Left ventricle myocardium inferior (tissue), 1 donor: ENCODE results near the gene LIN28B. TPM values are rescaled to one million over a fixed set of nuclear protein-coding genes. Genes with fewer than 3 reads are reported as not detected.

ENCODE experiments used
- DNase-seq: peaks from one replicate; pipeline ENCODE4 v3.0.0-alpha.2; 2020
- H3K27ac ChIP-seq: fragments of 200-600 bp; replicated peaks from 2 replicates; pipeline ENCODE4 v1.8.0; 2021
- H3K27me3 ChIP-seq: fragments of 200-600 bp; 2 replicates; pipeline ENCODE4 v1.8.0; 2021; ENCODE audit warnings: low read depth
- H3K36me3 ChIP-seq: fragments of 200-600 bp; 2 replicates; pipeline ENCODE4 v1.8.0; 2021
- H3K4me1 ChIP-seq: fragments of 200-600 bp; 2 replicates; pipeline ENCODE4 v1.8.0; 2021
- H3K4me3 ChIP-seq: fragments of 200-600 bp; 2 replicates; pipeline ENCODE4 v1.8.0; 2021; ENCODE audit warnings: mild to moderate bottlenecking, moderate library complexity
- H3K9me3 ChIP-seq: fragments of 200-600 bp; replicated peaks from 2 replicates; pipeline ENCODE4 v1.8.0; 2021
- intact Hi-C: fragments of 100-400 bp; cut with micrococcal nuclease; formaldehyde crosslinking; loops from one replicate; pipeline ENCODE4 v1.11.0; 2022
- total RNA-seq: library from RNA; stranded (reverse); fragmentation: NEBNext Ultra II Directional; extraction: Animal tissue kit (Norgen Biotek cat#: 25700); gene quantifications from one replicate; pipeline ENCODE4 v1.2.1, GENCODE V29; 2021
- TF ChIP-seq, protein P1 (sequence below): fragments of 200-600 bp; IDR thresholded peaks from 2 replicates; pipeline ENCODE4 v1.8.0; 2021; ENCODE audit warnings: antibody characterized with exemption, mild to moderate bottlenecking, borderline replicate concordance
- donor health status: DM: no; HTN: yes; CAD: no; lungs with severe emphysema.

LIN28B gene
- total RNA-seq, 1 donor from 2014 or later, result not detected

DNA sequence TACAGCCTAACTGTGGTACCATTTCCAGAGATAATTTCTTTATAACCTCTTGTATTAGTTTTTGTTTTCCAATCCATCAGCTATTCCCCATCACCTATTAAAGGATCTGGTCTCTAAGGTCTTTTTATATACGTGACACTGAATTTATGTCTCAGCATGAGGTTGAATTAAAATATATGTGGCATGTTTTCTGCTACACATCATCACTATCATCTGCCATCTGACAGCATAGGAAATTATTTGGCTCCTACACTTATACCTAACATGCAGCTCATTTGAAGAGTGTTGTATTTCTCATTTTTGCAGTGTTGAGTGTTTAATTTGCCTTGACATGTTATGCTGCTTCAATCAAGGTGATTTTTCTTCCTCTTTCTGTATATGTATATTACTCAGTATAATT is 100.3 kb downstream of the LIN28B start:
- peaks cover 9% of the 10 kb centered on the region for H3K27me3 ChIP-seq
- TF ChIP-seq, protein P1, sequence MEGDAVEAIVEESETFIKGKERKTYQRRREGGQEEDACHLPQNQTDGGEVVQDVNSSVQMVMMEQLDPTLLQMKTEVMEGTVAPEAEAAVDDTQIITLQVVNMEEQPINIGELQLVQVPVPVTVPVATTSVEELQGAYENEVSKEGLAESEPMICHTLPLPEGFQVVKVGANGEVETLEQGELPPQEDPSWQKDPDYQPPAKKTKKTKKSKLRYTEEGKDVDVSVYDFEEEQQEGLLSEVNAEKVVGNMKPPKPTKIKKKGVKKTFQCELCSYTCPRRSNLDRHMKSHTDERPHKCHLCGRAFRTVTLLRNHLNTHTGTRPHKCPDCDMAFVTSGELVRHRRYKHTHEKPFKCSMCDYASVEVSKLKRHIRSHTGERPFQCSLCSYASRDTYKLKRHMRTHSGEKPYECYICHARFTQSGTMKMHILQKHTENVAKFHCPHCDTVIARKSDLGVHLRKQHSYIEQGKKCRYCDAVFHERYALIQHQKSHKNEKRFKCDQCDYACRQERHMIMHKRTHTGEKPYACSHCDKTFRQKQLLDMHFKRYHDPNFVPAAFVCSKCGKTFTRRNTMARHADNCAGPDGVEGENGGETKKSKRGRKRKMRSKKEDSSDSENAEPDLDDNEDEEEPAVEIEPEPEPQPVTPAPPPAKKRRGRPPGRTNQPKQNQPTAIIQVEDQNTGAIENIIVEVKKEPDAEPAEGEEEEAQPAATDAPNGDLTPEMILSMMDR, result no peak
- H3K27ac ChIP-seq, result no peak overlapping the region
- intact Hi-C loops, result no loop called here
- H3K4me1 ChIP-seq, result no peaks in the 10 kb centered on the region
- H3K36me3 ChIP-seq, result no peaks in the 10 kb centered on the region
- H3K4me3 ChIP-seq, result no peak overlapping the region
- DNase-seq, result no peak
- peaks cover 15% of the 10 kb centered on the region for H3K9me3 ChIP-seq

DNA sequence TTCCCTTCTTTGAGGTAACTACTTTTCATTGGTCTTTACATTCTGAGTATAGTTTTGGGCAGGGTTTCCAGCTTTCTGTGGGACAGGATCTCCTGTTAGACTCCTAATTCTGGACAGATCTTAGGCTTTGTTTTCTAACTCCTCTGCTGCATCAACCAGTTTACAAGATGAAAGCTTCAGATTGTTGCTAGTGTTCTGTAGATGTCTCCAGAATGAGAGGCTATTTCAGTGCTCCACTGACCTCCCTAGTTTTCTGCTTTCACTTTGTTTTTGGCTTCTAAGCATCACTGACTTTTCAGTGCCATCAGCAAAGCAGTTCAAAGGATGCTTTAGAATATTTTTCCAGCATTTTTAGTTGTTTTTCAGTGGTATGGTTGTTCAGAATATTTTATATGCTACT is 101.4 kb downstream of the LIN28B start:
- TF ChIP-seq, protein P1, result no peak
- DNase-seq, result no peak
- peaks cover 9% of the 10 kb centered on the region for H3K27me3 ChIP-seq
- no peak overlapping the region for H3K4me3 ChIP-seq
- H3K36me3 ChIP-seq, result no peaks in the 10 kb centered on the region
- H3K27ac ChIP-seq, result no peak overlapping the region
- peaks cover 15% of the 10 kb centered on the region for H3K9me3 ChIP-seq
- no peaks in the 10 kb centered on the region for H3K4me1 ChIP-seq
- intact Hi-C loops, result no loop called here

DNA sequence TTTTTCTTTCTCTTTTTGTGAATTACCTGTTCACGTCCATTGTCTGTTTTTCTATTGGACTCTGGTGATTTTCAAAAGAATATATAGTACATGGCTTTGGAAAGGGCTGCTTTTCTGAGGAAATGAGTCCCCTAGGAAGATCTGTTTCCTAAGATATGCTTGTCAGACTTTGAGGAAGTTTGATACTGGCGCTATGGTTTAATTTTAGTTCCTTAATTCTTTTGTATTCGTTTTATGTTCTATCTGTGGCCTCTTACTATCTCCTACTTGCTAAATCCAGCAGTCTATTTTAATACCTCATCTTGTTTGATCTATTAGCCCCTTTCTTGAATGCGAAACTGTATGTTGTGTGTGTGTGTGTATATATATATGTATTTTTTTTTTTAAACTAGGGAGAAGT is 101.9 kb downstream of the LIN28B start:
- TF ChIP-seq, protein P1, result no peak
- Histone ChIP-seq H3K36me3 (no peaks in the 10 kb centered on the region), H3K4me1 (no peaks in the 10 kb centered on the region), H3K9me3 (peaks cover 15% of the 10 kb centered on the region), H3K4me3 (no peak overlapping the region), H3K27me3 (peaks cover 9% of the 10 kb centered on the region), H3K27ac (no peak overlapping the region)
- intact Hi-C loops, result no loop called here
- no peak for DNase-seq

DNA sequence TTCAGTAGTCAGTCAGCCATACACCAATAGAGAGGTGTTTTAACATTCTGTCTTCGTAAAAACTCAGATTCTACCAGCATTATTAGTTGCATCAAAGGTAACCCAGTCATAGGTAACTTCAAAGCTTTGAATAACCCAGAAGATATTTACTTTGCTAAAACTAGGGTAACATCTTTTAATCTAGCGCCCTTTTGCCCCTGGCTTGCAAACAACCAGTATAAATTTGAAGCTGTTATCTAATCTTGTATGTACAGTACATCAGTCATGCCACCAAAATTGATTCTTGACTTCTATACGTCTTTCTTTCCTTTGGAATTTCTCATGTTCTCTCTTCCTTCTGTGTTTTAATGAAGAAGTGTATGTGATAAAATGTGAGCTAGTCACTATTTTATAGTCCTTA is 109.3 kb downstream of the LIN28B start:
- H3K4me3 ChIP-seq, result no peak overlapping the region
- peaks cover 63% of the 10 kb centered on the region for H3K27me3 ChIP-seq
- no peaks in the 10 kb centered on the region for H3K4me1 ChIP-seq
- H3K36me3 ChIP-seq, result no peaks in the 10 kb centered on the region
- H3K27ac ChIP-seq, result no peak overlapping the region
- H3K9me3 ChIP-seq, result no peaks in the 10 kb centered on the region
- intact Hi-C loops, result no loop called here
- TF ChIP-seq, protein P1, result no peak
- no peak for DNase-seq

DNA sequence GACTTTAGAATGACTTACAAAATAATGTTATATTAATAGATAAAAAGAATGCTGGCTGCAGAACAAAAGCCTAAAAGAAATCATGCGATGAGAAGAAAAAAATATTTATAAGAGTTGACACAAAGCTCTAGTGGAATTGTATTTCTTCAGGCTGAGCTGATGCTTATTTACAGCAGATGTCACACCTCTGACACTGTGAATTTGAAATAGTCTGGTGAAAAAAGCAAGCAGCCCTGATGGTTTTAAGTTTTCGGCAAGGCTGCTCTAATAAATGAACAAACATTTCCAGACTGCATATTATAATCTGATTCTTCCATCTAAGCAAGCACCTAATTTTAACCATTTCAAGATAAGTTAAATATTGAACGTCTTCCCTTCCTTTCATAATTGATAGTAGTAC is 109.9 kb downstream of the LIN28B start:
- no peak for DNase-seq
- Histone ChIP-seq H3K27me3 (peaks cover 63% of the 10 kb centered on the region), H3K27ac (no peak overlapping the region), H3K4me3 (no peak overlapping the region), H3K9me3 (no peaks in the 10 kb centered on the region), H3K4me1 (no peaks in the 10 kb centered on the region), H3K36me3 (no peaks in the 10 kb centered on the region)
- intact Hi-C loops, result no loop called here
- TF ChIP-seq, protein P1, result no peak

DNA sequence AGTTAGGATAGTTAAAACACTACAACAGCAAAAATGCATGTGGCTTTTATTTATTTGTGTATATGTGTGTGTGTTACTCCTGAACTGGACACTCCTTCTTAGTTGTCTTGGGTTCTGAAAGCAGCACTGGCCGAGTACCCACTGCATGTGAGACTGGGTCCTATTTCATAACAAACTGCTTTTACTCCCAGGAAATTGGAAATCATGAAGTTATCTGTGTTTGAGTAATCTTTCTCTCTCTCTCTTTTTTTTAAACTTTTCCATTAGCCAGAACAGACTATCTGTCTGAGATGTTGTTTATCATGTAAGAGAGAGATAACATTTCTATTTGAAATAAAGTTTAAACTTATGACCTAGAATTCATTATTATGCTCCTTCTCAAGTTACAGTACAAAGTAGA is 110.4 kb downstream of the LIN28B start:
- intact Hi-C loops, result no loop called here
- DNase-seq, result no peak
- no peak overlapping the region for H3K27ac ChIP-seq
- H3K4me1 ChIP-seq, result no peaks in the 10 kb centered on the region
- H3K27me3 ChIP-seq, result peaks cover 63% of the 10 kb centered on the region
- TF ChIP-seq, protein P1, result no peak
- no peak overlapping the region for H3K4me3 ChIP-seq
- H3K9me3 ChIP-seq, result no peaks in the 10 kb centered on the region
- no peaks in the 10 kb centered on the region for H3K36me3 ChIP-seq
